KMS-11 (cell line): ENCODE results near the gene PLOD2.

Source experiments
- H2AFZ ChIP-seq: fragments of 200-600 bp; sonication (generic); 2 replicates; pipeline ENCODE4 v1.6.1; 2016; ENCODE audit warnings: antibody characterized with exemption, mixed run types, low read depth
- H3K27ac ChIP-seq: fragments of 200-600 bp; sonication (generic); 2 replicates; pipeline ENCODE4 v1.6.1; 2016; ENCODE audit warnings: mild to moderate bottlenecking, mixed run types
- H3K27me3 ChIP-seq: fragments of 200-600 bp; sonication (generic); 2 replicates; pipeline ENCODE4 v1.6.1; 2017; ENCODE audit warnings: mild to moderate bottlenecking, low read depth, mixed run types, moderate library complexity; ENCODE audit not compliant: insufficient read depth
- H3K36me3 ChIP-seq: fragments of 200-600 bp; sonication (generic); 2 replicates; pipeline ENCODE4 v1.6.1; 2017; ENCODE audit warnings: mild to moderate bottlenecking, mixed run types; ENCODE audit not compliant: insufficient read depth
- H3K4me1 ChIP-seq: fragments of 200-600 bp; sonication (generic); 2 replicates; pipeline ENCODE4 v1.6.1; 2016; ENCODE audit warnings: mild to moderate bottlenecking, low read depth, mixed run types; ENCODE audit not compliant: poor library complexity, severe bottlenecking
- H3K4me2 ChIP-seq: fragments of 200-600 bp; sonication (generic); 2 replicates; pipeline ENCODE4 v1.7.0; 2016; ENCODE audit warnings: mild to moderate bottlenecking, mixed run types
- H3K4me3 ChIP-seq: fragments of 200-600 bp; sonication (generic); IDR thresholded peaks from 2 replicates; pipeline ENCODE4 v1.6.1; 2017; ENCODE audit warnings: low read depth, low read length, mixed read lengths; ENCODE audit not compliant: insufficient read depth
- H3K79me2 ChIP-seq: fragments of 200-600 bp; sonication (generic); 2 replicates; pipeline ENCODE4 v1.6.1; 2016; ENCODE audit warnings: low read depth, mixed run types; ENCODE audit not compliant: insufficient read depth
- H3K9ac ChIP-seq: fragments of 200-600 bp; sonication (generic); 2 replicates; pipeline ENCODE4 v1.6.1; 2016; ENCODE audit warnings: mild to moderate bottlenecking, mixed run types
- H4K20me1 ChIP-seq: fragments of 200-600 bp; sonication (generic); 2 replicates; pipeline ENCODE4 v1.6.1; 2016; ENCODE audit warnings: mild to moderate bottlenecking, mixed run types; ENCODE audit not compliant: insufficient read depth
- TF ChIP-seq, protein P1 (sequence below): fragments of 200-600 bp; sonication (generic); conservative IDR thresholded peaks from 2 replicates; pipeline ENCODE4 v1.6.1; 2017; ENCODE audit warnings: low read depth, mild to moderate bottlenecking, antibody characterized with exemption, low read length, moderate library complexity, mixed read lengths

Gene PLOD2

DNA sequence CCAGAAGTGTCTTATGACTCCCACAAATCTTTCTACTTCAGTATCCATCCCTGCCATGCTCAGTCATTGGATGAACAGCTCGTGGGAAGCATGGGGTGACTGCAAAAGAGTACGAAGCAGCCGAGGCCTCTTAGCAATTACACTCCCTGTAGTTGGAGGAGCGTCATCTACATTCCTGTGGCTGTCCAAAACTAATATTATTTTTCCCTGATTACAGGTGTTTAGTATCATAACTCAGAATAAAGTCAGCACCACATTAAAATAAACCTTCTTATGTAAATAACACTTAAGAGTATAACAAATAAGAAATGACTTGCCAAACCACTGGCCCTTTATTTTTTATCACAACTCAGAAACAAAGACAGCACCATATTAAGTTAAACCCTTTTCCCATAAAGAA, 141.5 kb downstream of the PLOD2 start:
- Histone ChIP-seq H3K4me1 (no peaks in the 10 kb centered on the region), H2AFZ (no peak overlapping the region), H4K20me1 (no peaks in the 10 kb centered on the region), H3K36me3 (no peaks in the 10 kb centered on the region), H3K4me3 (no peak overlapping the region), H3K9ac (no peak overlapping the region), H3K27me3 (no peaks in the 10 kb centered on the region), H3K4me2 (no peak overlapping the region), H3K27ac (no peak overlapping the region), H3K79me2 (no peaks in the 10 kb centered on the region)
- TF ChIP-seq, protein P1, sequence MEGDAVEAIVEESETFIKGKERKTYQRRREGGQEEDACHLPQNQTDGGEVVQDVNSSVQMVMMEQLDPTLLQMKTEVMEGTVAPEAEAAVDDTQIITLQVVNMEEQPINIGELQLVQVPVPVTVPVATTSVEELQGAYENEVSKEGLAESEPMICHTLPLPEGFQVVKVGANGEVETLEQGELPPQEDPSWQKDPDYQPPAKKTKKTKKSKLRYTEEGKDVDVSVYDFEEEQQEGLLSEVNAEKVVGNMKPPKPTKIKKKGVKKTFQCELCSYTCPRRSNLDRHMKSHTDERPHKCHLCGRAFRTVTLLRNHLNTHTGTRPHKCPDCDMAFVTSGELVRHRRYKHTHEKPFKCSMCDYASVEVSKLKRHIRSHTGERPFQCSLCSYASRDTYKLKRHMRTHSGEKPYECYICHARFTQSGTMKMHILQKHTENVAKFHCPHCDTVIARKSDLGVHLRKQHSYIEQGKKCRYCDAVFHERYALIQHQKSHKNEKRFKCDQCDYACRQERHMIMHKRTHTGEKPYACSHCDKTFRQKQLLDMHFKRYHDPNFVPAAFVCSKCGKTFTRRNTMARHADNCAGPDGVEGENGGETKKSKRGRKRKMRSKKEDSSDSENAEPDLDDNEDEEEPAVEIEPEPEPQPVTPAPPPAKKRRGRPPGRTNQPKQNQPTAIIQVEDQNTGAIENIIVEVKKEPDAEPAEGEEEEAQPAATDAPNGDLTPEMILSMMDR = no peak
